KG1 (cell line): ENCODE results near the gene NT5C3A.
A peak's percentile ranks its signal among the peaks of the same experiment; 100 is the strongest.
"Not testable (repeated sequence)": the region's sequence is repeated elsewhere in the genome, so short reads cannot be mapped to it uniquely, and the experiment has no call there.

Source experiments
- DNase-seq: peaks from one replicate; lab custom pipeline; 2025; lab: John Stamatoyannopoulos, UW

Gene NT5C3A

DNA sequence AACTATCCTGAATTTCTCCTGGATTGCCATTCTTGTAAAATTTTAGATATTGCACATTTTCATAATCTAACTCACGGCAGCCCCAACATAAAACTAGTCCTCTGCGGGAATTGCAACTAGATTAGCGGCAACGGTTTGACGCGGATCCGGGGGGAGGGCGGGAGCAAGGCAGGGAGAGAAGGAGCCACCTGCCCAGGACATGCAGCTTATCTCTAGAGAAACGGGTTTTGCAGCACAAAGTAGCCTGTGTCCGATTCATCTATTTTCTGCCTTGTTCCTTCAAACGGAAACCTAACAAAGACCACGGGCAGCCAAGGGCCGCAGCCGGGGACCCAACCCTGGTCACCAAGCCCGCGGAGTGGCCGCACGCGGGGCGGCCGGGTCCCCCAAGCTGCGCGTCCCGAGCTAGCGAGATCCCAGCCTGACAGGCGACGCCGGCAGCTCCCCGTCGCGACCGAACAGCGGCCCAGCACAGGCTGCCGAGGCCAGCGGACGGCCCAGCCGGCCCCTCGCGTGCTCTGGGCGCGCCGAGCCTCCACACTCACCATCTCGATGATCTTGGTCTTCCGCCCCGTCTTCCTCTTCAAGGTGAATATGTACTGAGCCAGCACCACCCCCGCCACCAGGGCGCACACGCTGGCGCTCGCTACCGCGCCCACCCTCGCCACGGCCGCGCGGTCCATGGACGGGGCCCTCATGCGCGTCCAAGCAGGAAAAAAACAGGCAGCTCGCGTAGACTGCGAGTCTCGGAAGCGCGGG, at the start of gene NT5C3A:
Gene NT5C3A (minus strand): TSS at position 754 of the 759 bp plus-strand sequence. CDS start 71 bp downstream, at position 683.
- peak; percentile 21 for DNase-seq

GRCh38 chr7:33111614-33112013, 49.0 kb upstream of the NT5C3A start:
- DNase-seq = no peak

GRCh38 chr7:33109758-33110238, 47.2 kb upstream of the NT5C3A start:
- no peak for DNase-seq

- peak; percentile 58 for DNase-seq
Observed at GRCh38 chr7:33109005-33109757, 46.6 kb upstream of the NT5C3A start, which contains the start of gene RP9. RP9 (minus strand) TSS chr7:33109404; CDS start chr7:33109372, 32 bp downstream.

DNA sequence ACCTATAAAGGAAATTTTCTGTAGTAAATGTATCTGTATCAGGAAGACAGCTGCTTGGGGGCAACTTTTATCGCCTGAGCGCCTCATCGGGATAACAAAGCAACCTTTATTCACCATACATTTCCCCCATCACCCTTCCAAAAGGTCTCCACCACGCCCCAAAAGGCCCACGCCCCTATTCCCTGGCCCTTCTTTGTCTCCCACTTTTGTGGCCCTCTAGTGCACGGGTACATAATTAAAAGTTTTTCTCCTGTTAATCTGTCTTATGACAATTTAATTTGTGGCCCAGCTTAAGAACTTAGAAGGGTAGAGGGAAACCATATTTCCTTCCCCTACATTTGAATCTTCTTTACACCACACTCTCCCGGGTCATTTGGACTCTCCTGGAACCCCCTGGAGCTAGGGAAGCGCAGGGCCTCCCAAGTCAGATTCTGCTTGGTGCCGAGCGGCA, 46.0 kb upstream of the NT5C3A start:
- peak; percentile 24 for DNase-seq

DNA sequence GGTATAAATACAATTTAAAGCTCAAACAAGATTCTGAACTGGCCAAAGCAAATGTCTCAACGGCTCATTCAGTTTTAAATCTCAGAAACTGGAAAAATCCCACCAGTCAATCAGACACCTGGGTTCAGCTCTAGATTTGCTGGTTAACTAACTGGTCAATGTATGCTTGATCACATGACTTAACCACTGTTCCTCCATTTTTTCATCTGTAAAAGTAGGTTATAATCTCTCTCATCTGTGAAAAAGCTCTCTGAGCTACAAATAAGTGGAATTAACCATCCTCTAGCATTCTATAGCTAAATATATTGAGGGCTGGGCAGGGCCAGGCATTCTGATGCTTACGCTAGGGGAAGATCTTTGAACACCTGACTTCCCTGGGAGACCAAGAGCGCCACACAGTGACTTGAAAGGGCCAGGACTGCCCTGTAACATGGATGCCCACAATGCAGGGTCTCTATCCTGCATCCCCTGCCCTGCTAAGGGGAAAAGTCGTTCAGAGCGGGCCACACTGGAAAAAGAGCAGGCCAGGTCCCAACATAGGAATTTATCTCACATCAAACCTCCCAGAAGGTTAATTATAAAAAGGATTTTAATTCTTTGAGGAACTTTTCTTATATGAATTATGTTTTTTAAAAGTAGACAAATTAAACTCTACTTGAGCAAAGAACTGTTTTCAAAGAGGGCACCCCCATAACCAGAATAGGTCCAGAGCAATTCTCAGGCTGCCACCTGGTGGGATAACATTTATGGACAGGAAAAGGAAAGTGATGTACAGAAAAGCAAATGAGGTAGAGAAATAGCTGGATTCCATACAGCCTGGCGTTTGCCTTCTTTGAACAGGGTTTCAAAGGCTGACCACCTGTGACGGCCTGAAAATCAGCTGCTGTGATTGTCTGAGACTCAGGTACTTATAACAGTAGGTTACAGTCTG, 44.8 kb upstream of the NT5C3A start:
- DNase-seq = peak; percentile 19

GRCh38 chr7:33101906-33102305, 39.3 kb upstream of the NT5C3A start:
- no peak for DNase-seq

GRCh38 chr7:33100770-33101169, 38.2 kb upstream of the NT5C3A start:
- no peak for DNase-seq

DNA sequence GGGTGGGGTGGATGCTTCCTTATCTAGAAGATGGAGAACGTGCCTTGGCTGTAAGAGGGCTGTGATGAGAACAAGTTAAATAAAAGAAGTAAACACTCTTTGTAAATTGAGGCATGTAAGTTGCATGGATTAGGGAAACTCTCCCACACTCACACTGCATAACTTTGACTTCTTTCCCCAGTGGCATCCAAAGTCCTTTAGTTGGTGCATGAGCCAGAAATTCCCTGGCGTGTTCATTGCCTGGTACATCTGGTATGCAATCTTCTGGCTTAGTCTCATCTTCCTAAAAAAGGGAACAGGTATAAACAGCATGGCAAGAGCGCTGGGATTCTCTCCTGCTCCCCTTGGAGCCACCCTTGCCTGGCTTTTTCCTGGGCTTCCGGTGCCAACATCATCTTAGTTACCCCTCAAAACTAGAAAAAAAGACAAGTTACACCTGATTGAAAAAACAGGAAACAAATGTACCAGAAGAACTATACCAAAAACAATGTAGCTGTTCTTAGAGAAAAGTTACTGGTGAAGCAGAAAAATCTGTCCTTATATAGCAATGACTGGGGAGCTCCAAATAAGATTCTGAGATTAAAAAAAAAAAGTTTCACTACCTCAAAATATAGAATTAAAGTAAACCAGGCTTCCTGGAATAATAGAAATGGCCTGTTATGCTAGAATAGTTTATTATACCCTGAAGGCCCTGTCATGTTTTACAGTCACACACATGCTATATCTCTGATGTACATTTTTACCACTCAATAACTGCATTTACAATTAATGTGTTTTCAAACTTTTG, 36.8 kb upstream of the NT5C3A start:
- DNase-seq = no peak

GRCh38 chr7:33094745-33095275, 32.2 kb upstream of the NT5C3A start:
- DNase-seq = not testable (repeated sequence)

GRCh38 chr7:33093266-33093665, 30.7 kb upstream of the NT5C3A start:
- no peak for DNase-seq

GRCh38 chr7:33091641-33092191, 29.1 kb upstream of the NT5C3A start:
- DNase-seq = no peak

- DNase-seq = no peak
Observed at GRCh38 chr7:33091111-33091531, 28.5 kb upstream of the NT5C3A start.

GRCh38 chr7:33089142-33089541, 26.6 kb upstream of the NT5C3A start:
- no peak for DNase-seq

DNA sequence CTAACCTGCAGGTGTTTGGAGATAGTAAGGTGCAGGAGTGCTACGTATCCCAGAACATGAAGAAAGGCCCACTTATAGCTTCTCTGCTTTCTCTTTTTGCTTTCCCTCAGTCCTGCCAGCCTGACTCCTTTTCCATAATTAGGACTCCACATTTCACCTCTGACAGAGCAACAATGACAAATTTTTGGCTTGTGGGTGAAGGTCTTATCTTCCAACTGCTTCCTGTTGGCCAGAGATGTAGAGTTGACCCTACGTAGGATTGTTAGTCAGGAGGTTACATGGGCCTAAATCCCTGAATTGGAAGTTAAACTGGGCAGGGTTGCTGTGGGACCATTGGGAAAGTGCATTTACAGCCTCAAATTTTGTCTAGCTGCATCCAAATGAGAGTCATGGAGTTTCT, 25.3 kb upstream of the NT5C3A start:
- no peak for DNase-seq

DNA sequence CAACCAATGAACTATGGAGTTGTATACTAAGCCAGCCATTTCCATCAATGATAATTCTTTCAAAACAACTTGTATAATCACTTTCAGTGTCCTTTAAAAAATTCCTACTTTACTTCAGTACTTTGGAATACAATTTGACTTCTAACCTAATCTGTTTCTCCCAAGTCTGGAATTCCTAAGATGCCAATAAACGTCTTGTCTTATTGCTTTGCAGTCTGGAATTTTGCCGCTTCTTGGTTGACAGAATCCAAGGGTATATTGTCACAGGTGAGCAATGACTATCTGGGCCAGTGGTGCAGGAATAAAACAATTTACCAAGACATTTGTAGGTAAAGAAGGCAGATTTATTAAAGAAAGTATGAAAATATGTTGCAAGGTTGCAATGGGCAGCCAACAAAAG, 24.8 kb upstream of the NT5C3A start:
- DNase-seq = no peak

DNA sequence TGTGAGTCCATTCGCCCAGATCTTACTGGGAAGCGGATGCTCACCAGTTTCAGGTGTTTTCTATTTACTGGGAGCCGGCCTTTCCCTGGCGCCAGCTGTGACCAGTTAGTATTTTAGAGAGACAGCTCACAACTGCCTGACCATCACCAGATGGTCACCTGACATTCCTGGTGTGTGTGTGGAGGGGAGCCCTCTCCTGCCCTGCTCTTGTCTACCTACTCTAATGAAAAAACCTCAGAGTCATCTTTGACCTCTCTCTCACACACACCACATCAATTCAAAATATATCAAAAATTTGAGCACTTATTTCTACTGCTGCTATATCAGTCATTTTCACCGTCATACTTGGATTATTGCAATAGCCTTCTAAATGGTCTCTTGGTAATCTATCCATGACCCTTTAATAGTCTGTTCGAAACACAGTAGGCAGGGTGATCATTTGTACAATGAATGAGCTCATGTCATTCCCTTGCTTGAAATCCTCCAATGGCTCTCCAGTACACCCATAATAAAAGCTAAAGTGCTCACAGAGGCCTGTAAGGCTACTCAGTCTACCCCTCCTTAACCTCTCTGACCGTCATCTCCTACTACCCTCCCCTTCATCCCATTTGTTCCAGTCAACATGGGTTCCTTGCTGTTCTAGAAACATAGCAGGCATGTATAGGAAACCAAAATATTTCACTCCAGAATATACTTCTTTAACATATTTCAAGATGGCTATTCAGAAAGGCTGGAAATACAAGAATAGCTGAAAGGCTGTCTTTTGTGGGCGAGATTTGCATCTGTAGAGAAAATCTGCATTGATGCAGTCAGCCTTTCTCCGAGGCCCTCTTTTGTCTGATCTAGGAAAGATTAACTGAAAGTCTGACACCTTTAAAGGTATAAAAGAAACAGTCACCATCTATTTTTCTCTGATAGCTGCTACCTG, 17.5 kb upstream of the NT5C3A start:
- DNase-seq = no peak

DNA sequence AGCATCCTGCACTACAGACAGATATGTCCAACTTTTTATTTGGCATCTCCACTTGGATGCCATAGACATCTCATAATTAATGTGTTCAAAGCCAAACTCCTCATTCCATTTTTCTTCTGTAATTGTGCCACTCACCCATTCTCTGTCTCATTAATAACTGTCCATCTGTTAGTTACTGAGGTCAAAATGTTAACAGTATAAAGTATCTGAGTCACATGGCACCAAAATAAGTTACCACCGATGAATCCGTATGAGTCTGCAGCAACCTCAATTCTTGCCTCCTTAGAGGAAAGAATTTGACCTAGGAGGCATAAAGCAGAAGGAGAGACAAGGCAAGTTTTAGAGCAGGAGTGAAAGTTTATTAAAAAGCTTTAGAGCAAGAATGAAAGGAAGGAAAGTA, 16.5 kb upstream of the NT5C3A start:
- no peak for DNase-seq

DNA sequence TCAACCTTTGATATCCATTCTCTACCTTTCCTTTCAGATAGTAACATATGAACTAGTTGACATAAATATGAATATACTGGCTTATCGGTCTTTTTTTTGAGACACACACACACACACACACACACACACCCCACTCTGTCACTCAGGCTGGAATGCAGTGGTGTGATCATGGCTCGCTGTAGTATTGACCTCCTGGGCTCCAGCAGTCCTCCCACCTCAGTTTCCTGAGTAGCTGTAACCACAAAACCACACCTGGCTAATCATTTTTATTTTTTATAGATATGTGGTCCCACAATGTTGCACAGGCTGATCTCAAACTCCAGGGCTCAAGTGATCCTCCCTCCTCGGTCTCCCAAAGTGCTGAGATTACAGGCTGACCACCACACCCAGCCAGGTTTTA, 14.2 kb upstream of the NT5C3A start:
- DNase-seq = no peak
